K562 (cell line): ENCODE data around the gene SELENOW. TPM values are rescaled to one million over a fixed set of nuclear protein-coding genes. Genes with fewer than 3 reads are reported as not detected.
A peak's percentile ranks its signal among the peaks of the same experiment; 100 is the strongest.
"Not testable (repeated sequence)": the region's sequence is repeated elsewhere in the genome, so short reads cannot be mapped to it uniquely, and the experiment has no call there.

ENCODE experiments used
- ATAC-seq: fragments of 200-7000 bp; cut with Tn5 transposase; 3 replicates; pipeline ENCODE4 v1.9.1; 2020; ENCODE audit warnings: moderate library complexity
- BruUV-seq: library from RNA; stranded (reverse); fragments of 400-500 nt; replicated peaks from 2 replicates; lab custom pipeline; 2021; lab: Mats Ljungman, UMichigan
- CTCF ChIA-PET: fragments of 300-600 bp; formaldehyde crosslinking; extraction: SDS; loops from one replicate; lab custom pipeline; 2021; ENCODE audit warnings: low intra/inter-chr PET ratio; lab: Yijun Ruan, JAX
- POLR2A ChIA-PET: fragments of 300-600, 350-650 bp; sonication (Branson Sonifier 250); formaldehyde crosslinking; extraction: SDS; loops from one replicate; lab custom pipeline; 2021; ENCODE audit warnings: antibody characterized with exemption, inconsistent platforms; lab: Yijun Ruan, JAX
- DNase-seq, 4 experiments: peaks; one replicate each; pipeline versions ENCODE4 v3.0.0 to v3.0.0-alpha.2; 2011 to 2018; ENCODE audit warnings: low spot score in 3 of 4, mixed read lengths in 3 of 4; ENCODE audit errors: extremely low read depth in 1 of 4
- FAIRE-seq: peaks from 2 replicates; lab custom pipeline; 2011; peaks lifted over from hg19 to GRCh38; lab: Jason Lieb, UNC
- H2AFZ ChIP-seq: 2 replicates; pipeline ENCODE4 v1.6.0; 2011; ENCODE audit warnings: low read depth, low read length, control low read depth, inconsistent platforms
- H3K27ac ChIP-seq: fragments of 200-600 bp; 3 replicates; pipeline ENCODE4 v1.8.0; 2011; ENCODE audit warnings: low read depth, mild to moderate bottlenecking, control low read depth, inconsistent platforms, low read length, moderate library complexity, mixed read lengths; ENCODE audit errors: extremely low read depth
- H3K27me3 ChIP-seq, 2 experiments: fragments of 300-600 bp in 1 of 2; 2 replicates in 1 of 2; 3 replicates in 1 of 2; pipeline versions ENCODE4 v1.6.0 to v1.8.0; 2011; ENCODE audit warnings: inconsistent platforms in 2 of 2, low read length in 2 of 2, mild to moderate bottlenecking in 1 of 2, mixed read lengths in 1 of 2, moderate library complexity in 1 of 2; ENCODE audit not compliant: control insufficient read depth in 2 of 2, insufficient read depth in 2 of 2
- H3K36me3 ChIP-seq: fragments of 300-600 bp; 3 replicates; pipeline ENCODE4 v1.8.0; 2011; ENCODE audit warnings: mild to moderate bottlenecking, low read length, inconsistent platforms; ENCODE audit not compliant: control insufficient read depth, insufficient read depth
- H3K4me1 ChIP-seq, 2 experiments: fragments of 200-600 bp in 1 of 2; replicated peaks in 1 of 2; 2 replicates in 1 of 2; 3 replicates in 1 of 2; pipeline versions ENCODE4 v1.5.1 to v1.8.0; 2011; ENCODE audit warnings: inconsistent platforms in 2 of 2, low read length in 2 of 2, mild to moderate bottlenecking in 1 of 2, mixed read lengths in 1 of 2, moderate library complexity in 1 of 2; ENCODE audit not compliant: control insufficient read depth in 2 of 2, insufficient read depth in 2 of 2
- H3K4me2 ChIP-seq: 2 replicates; pipeline ENCODE4 v1.6.1; 2011; ENCODE audit warnings: low read length, control low read depth, inconsistent platforms, mixed read lengths; ENCODE audit not compliant: insufficient read depth
- H3K4me3 ChIP-seq: fragments of 200-600 bp; sonication (generic), shearing (Covaris generic); 2 replicates; pipeline ENCODE4 v1.5.1; 2016; ENCODE audit warnings: control low read depth, inconsistent platforms
- H3K79me2 ChIP-seq: fragments of 200-600 bp; 3 replicates; pipeline ENCODE4 v1.8.0; 2011; ENCODE audit warnings: low read length, inconsistent platforms; ENCODE audit not compliant: control insufficient read depth, insufficient read depth
- H3K9ac ChIP-seq, 2 experiments: 2 replicates each; pipeline versions ENCODE4 v1.6.0 to v1.6.1; 2011; ENCODE audit warnings: low read depth in 2 of 2, low read length in 2 of 2, control low read depth in 1 of 2, inconsistent platforms in 1 of 2, mild to moderate bottlenecking in 1 of 2, mixed read lengths in 1 of 2; ENCODE audit not compliant: insufficient read depth in 1 of 2
- H3K9me1 ChIP-seq: one replicate; pipeline ENCODE4 v1.6.0; 2011; ENCODE audit warnings: inconsistent platforms, mild to moderate bottlenecking, low read length, moderate library complexity; ENCODE audit not compliant: control insufficient read depth, insufficient read depth
- H3K9me3 ChIP-seq: replicated peaks from 2 replicates; pipeline ENCODE4 v1.5.1; 2011; ENCODE audit warnings: low read depth, low read length, inconsistent platforms; ENCODE audit not compliant: control insufficient read depth, insufficient read depth
- H4K20me1 ChIP-seq: replicated peaks from 2 replicates; pipeline ENCODE4 v1.6.1; 2011; ENCODE audit warnings: low read length, inconsistent platforms, mixed read lengths; ENCODE audit not compliant: control insufficient read depth, insufficient read depth
- FOXJ2 ChIP-seq: fragments of 200-800 bp; sonication (Bioruptor generic); IDR thresholded peaks from 2 replicates; pipeline ENCODE4 v1.6.1; 2016; ENCODE audit warnings: missing genetic modification characterization, missing compliant biosample characterization
- FUS ChIP-seq: fragments of 200-400 bp; formaldehyde crosslinking; optimal IDR thresholded peaks from 2 replicates; pipeline ENCODE3; 2017; ENCODE audit warnings: low read depth, low read length
- KDM1A ChIP-seq, 2 experiments: fragments of 450-650 bp; IDR thresholded peaks; 2 replicates each; pipeline ENCODE4 v1.6.1; 2016; ENCODE audit warnings: mild to moderate bottlenecking in 2 of 2
- TCFL5 ChIP-seq: fragments of 250-450 bp; sonication (Bioruptor Pico); conservative IDR thresholded peaks from 2 replicates; pipeline ENCODE4 v1.6.1; 2021; ENCODE audit warnings: mild to moderate bottlenecking, moderate library complexity, matching md5 sums
- ZNF121 ChIP-seq: sonication (generic); formaldehyde crosslinking; conservative IDR thresholded peaks from 2 replicates; pipeline ENCODE4 v1.8.0; 2022; ENCODE audit warnings: missing genetic modification reagents
- ZNF407 ChIP-seq: fragments of 450-650 bp; IDR thresholded peaks from 2 replicates; pipeline ENCODE4 v1.6.1; 2016; ENCODE audit warnings: low read depth
- WGBS: fragments of 100-300 bp; shearing (Covaris generic); methylation state at CpG from one replicate; pipeline ENCODE4 v1.1.6; 2016; ENCODE audit warnings: low coverage, mixed read lengths; ENCODE audit not compliant: insufficient coverage; ENCODE audit errors: missing lambda C conversion rate; 5-methylcytosine and 5-hydroxymethylcytosine counted together
- in situ Hi-C: fragments of 300-500 bp; cut with MboI; formaldehyde crosslinking; loops from 4 replicates; pipeline ENCODE4 v1.15.0; 2018; ENCODE audit warnings: inconsistent platforms, mixed read lengths
- intact Hi-C: fragments of 100-400 bp; cut with micrococcal nuclease; formaldehyde crosslinking; loops from 2 replicates; pipeline ENCODE4 v1.14.2; 2022
- polyA plus RNA-seq, 8 experiments: library from polyadenylated mRNA; depleted of rRNA in 4 of 8; stranded (reverse) in 5 of 8; unstranded in 3 of 8; fragments of >200 nt; fragmentation: Nextera tagmentation in 2 of 8; fragmentation: Illumina TruSeq in 1 of 8; extraction: Ambion mirVana in 2 of 8; extraction: Trizol in 1 of 8; gene quantifications; 2 replicates each; pipeline versions ENCODE4 v1.2.1 to v1.2.3, GENCODE V29; 2011 to 2014; ENCODE audit warnings: inconsistent platforms in 1 of 8, missing spikeins in 1 of 8
- total RNA-seq, 7 experiments: library from RNA; depleted of rRNA in 6 of 7; stranded (reverse); fragments of >200 nt in 6 of 7; fragmentation: Illumina TruSeq in 2 of 7; extraction: Trizol in 2 of 7; gene quantifications; 2 replicates each; pipeline versions ENCODE4 v1.2.1 to v1.2.3, GENCODE V29; 2011 to 2021; ENCODE audit warnings: low replicate concordance in 1 of 7

SELENOW gene
- total and polyA plus RNA-seq, 9 of the 15 experiments (the other 6 are each of a cell fraction or from before 2014, with no cell fraction given) = 91.9 to 279 (median 156) TPM

- TF ChIP-seq ZNF121 (CRISPR knock-in tag) = 0 out of 2 replicates have a peak, but pooled peaks have one; percentile 5
- TF ChIP-seq, all 486 proteins: peak for 1; not testable (repeated sequence) for 485
- H3K9ac ChIP-seq, H3K36me3 ChIP-seq, H3K4me1 ChIP-seq, H4K20me1 ChIP-seq, BruUV-seq, H2AFZ ChIP-seq, DNase-seq, intact Hi-C loops, H3K79me2 ChIP-seq, H3K9me3 ChIP-seq, ATAC-seq, CTCF ChIA-PET, FAIRE-seq, POLR2A ChIA-PET, H3K27ac ChIP-seq, H3K4me2 ChIP-seq, H3K4me3 ChIP-seq, in situ Hi-C loops, H3K27me3 ChIP-seq, H3K9me1 ChIP-seq: not testable (repeated sequence)
- WGBS = 26% methylated on average over 6 of the region's 6 CpGs
Measured at GRCh38 chr19:47771291-47771690, 7.2 kb upstream of the SELENOW start.

GRCh38 chr19:47776568-47776967 lies 1.9 kb upstream of the SELENOW start:
- ChIA-PET CTCF (no interaction called here), POLR2A (no interaction called here)
- DNase-seq (no peak), FAIRE-seq (peak; percentile 23), ATAC-seq (no peak)
- intact Hi-C loops (no loop called here), in situ Hi-C loops (no loop called here)
- Histone ChIP-seq H3K27me3 (no peaks in the 10 kb centered on the region), H4K20me1 (no peaks in the 10 kb centered on the region), H3K4me3 (no peak overlapping the region), H3K4me2 (no peak overlapping the region), H3K9ac (no peak overlapping the region), H3K36me3 (peaks cover 14% of the 10 kb centered on the region; the same call in 2 of the 3 replicates), H3K27ac (no peak overlapping the region), H2AFZ (no peak overlapping the region), H3K9me1 (peaks cover under 1% of the 10 kb centered on the region), H3K9me3 (no peaks in the 10 kb centered on the region), H3K4me1 (peaks cover 11 to 29% of the 10 kb centered on the region in 2 experiments; a peak in 3 of 5 replicates), H3K79me2 (peaks cover 25% of the 10 kb centered on the region)
- WGBS = 76% methylated on average over 4 of the region's 4 CpGs
- BruUV-seq = no TSS peak
- TF ChIP-seq TCFL5 = no peak
- no peak for TF ChIP-seq KDM1A (IDR thresholded peaks at IDR 0.05)
- no peak for TF ChIP-seq FUS
- TF ChIP-seq FOXJ2 (tag) = peak; percentile 54; the same call in 1 of the 2 replicates
- no peak for TF ChIP-seq ZNF407
